Activated B cell treated with CpG ODN at 0.5 μM for 24 hours (primary cell): ENCODE results near the gene TTC36. TPM values are rescaled to one million over a fixed set of nuclear protein-coding genes. Genes with fewer than 3 reads are reported as not detected.
"Not testable (repeated sequence)": the region's sequence is repeated elsewhere in the genome, so short reads cannot be mapped to it uniquely, and the experiment has no call there.

Experiments used
- ATAC-seq: fragments of 200-7000 bp; cut with Tn5 transposase; one replicate; pipeline ENCODE4 v1.10.0; 2021; ENCODE audit warnings: low read depth, mild to moderate bottlenecking, moderate library complexity
- CTCF ChIA-PET: fragments of 350-600 bp; sonication (Branson Sonifier 250); formaldehyde crosslinking; loops from one replicate; lab custom pipeline; 2021; ENCODE audit warnings: antibody characterized with exemption; lab: Charles Lee
- POLR2A ChIA-PET: fragments of 350-600 bp; sonication (Branson Sonifier 250); formaldehyde crosslinking; loops from one replicate; lab custom pipeline; 2021; ENCODE audit warnings: antibody characterized with exemption; lab: Charles Lee
- DNase-seq: peaks from one replicate; pipeline ENCODE4 v3.0.0; 2022
- H3K27ac Mint-ChIP-seq: one replicate; pipeline ENCODE4 v1.8.0; 2020; ENCODE audit warnings: mixed read lengths
- H3K27me3 Mint-ChIP-seq: one replicate; pipeline ENCODE4 v1.8.0; 2021; ENCODE audit warnings: mixed read lengths
- H3K36me3 Mint-ChIP-seq: one replicate; pipeline ENCODE4 v1.8.0; 2021; ENCODE audit warnings: low read depth, mixed read lengths
- H3K4me1 Mint-ChIP-seq: one replicate; pipeline ENCODE4 v1.8.0; 2021; ENCODE audit warnings: mixed read lengths
- H3K4me3 Mint-ChIP-seq: one replicate; pipeline ENCODE4 v1.8.0; 2020; ENCODE audit warnings: mild to moderate bottlenecking, mixed read lengths
- H3K9me3 Mint-ChIP-seq: one replicate; pipeline ENCODE4 v1.8.0; 2020; ENCODE audit warnings: mixed read lengths
- CTCF ChIP-seq: fragments of 200-600 bp; IDR thresholded peaks from one replicate; pipeline ENCODE4 v1.8.0; 2022; ENCODE audit warnings: antibody characterized with exemption, mild to moderate bottlenecking
- intact Hi-C: fragments of 100-400 bp; cut with micrococcal nuclease; formaldehyde crosslinking; loops from one replicate; pipeline ENCODE4 v1.15.1; 2024
- total RNA-seq: library from RNA; stranded (reverse); gene quantifications from 2 replicates; pipeline ENCODE4 v1.2.3, GENCODE V29; 2022

Gene TTC36
- total RNA-seq, 1 donor from 2014 or later = 0.44 TPM

GRCh38 chr11:118572981-118573550 is 45.8 kb downstream of the TTC36 start:
- POLR2A ChIA-PET = interaction anchor here (0.8 to 1.5 kb wide), 6 partner anchors 32 to 529 kb away, joined by 3 to 8 read pairs (median 5); partner anchors contain the start of genes PHLDB1 and TMEM25
- no peak for TF ChIP-seq CTCF
- H3K27ac Mint-ChIP-seq = peak overlapping the region; percentile 86
- CTCF ChIA-PET = interaction anchor here (0.8 kb wide), 1 partner anchor 36 kb away, joined by 3 read pairs; no protein-coding TSS in a partner anchor
- H3K4me1 Mint-ChIP-seq = peaks cover 49% of the 10 kb centered on the region
- peak; percentile 11 for ATAC-seq
- no peak for DNase-seq
- no peaks in the 10 kb centered on the region for H3K9me3 Mint-ChIP-seq
- peaks cover 25% of the 10 kb centered on the region for H3K36me3 Mint-ChIP-seq
- intact Hi-C loops = loop anchor here (1.0 to 5.0 kb wide), 5 partner anchors 37 to 426 kb away; partner anchors contain the start of genes ATP5MG, CENATAC, KMT2A and UBE4A
- no peaks in the 10 kb centered on the region for H3K27me3 Mint-ChIP-seq
- H3K4me3 Mint-ChIP-seq = peak overlapping the region; percentile 93

- Mint-ChIP-seq H3K36me3 (peaks cover 29% of the 10 kb centered on the region), H3K4me3 (no peak overlapping the region), H3K27ac (no peak overlapping the region), H3K9me3 (no peaks in the 10 kb centered on the region), H3K4me1 (peaks cover 53% of the 10 kb centered on the region), H3K27me3 (no peaks in the 10 kb centered on the region)
- intact Hi-C loops = loop anchor here (1.0 to 5.0 kb wide), 2 partner anchors 8 to 137 kb away; partner anchors contain the start of gene KMT2A
- no peak for DNase-seq
- POLR2A ChIA-PET = no interaction called here
- CTCF ChIA-PET = no interaction called here
- TF ChIP-seq CTCF = no peak
- no peak for ATAC-seq
Observed at GRCh38 chr11:118574636-118575035, 47.4 kb downstream of the TTC36 start.

- CTCF ChIA-PET, H3K4me3 Mint-ChIP-seq, DNase-seq, intact Hi-C loops, H3K9me3 Mint-ChIP-seq, POLR2A ChIA-PET, ATAC-seq, H3K27me3 Mint-ChIP-seq, H3K27ac Mint-ChIP-seq: not testable (repeated sequence)
- Mint-ChIP-seq H3K36me3 (peaks cover 34% of the 10 kb centered on the region), H3K4me1 (peaks cover 44% of the 10 kb centered on the region)
Observed at GRCh38 chr11:118577995-118578394, 50.7 kb downstream of the TTC36 start.

Other genes starting within 250 kb of the TTC36 start
- gene CD3E, start 222.7 kb upstream of the TTC36 start, total RNA-seq = 0.59 and 0.95 TPM in 2 replicates
- 1.8 TPM in 1 of 2 replicates, not detected in the other for gene CD3D, start 184.8 kb upstream of the TTC36 start, total RNA-seq
- 0.20 TPM in 1 of 2 replicates, not detected in the other for gene CD3G, start 183.1 kb upstream of the TTC36 start, total RNA-seq
- gene UBE4A, start 167.9 kb upstream of the TTC36 start, total RNA-seq = 28.4 and 34.2 TPM in 2 replicates
- gene ATP5MG, start 125.9 kb upstream of the TTC36 start, total RNA-seq = 199 and 230 TPM in 2 replicates
- 104 and 117 TPM in 2 replicates for gene KMT2A, start 91.0 kb upstream of the TTC36 start, total RNA-seq
- gene TMEM25, start 3.7 kb downstream of the TTC36 start, total RNA-seq = 9.4 and 12.5 TPM in 2 replicates
- gene IFT46, start 38.5 kb downstream of the TTC36 start, total RNA-seq = 13.8 and 13.9 TPM in 2 replicates
- 91.3 and 94.7 TPM in 2 replicates for gene ARCN1, start 44.9 kb downstream of the TTC36 start, total RNA-seq
- gene PHLDB1, start 80.1 kb downstream of the TTC36 start, total RNA-seq = 1.3 and 2.6 TPM in 2 replicates
- gene TREH, start 152.2 kb downstream of the TTC36 start, total RNA-seq = not detected in 2 replicates